Measurements from ENCODE around the gene GRPR.
"Not testable (repeated sequence)": the region's sequence is repeated elsewhere in the genome, so short reads cannot be mapped to it uniquely, and the experiment has no call there.

The GRPR gene

GRCh38 chrX:16138108-16138427 lies 14.7 kb downstream of the GRPR start:
- DNase-seq: no peak

- no peak for DNase-seq
Observed at GRCh38 chrX:16140448-16140847, 17.1 kb downstream of the GRPR start.

GRCh38 chrX:16140983-16141382 lies 17.6 kb downstream of the GRPR start:
- DNase-seq: no peak

- DNase-seq: no peak
Observed at GRCh38 chrX:16141422-16142245, 18.3 kb downstream of the GRPR start.

- no peak for DNase-seq
Observed at GRCh38 chrX:16142246-16142558, 18.8 kb downstream of the GRPR start.

GRCh38 chrX:16143968-16144367 lies 20.6 kb downstream of the GRPR start:
- no peak for DNase-seq

GRCh38 chrX:16144420-16144819 lies 21.1 kb downstream of the GRPR start:
- DNase-seq: no peak

- not testable (repeated sequence) for DNase-seq
Observed at GRCh38 chrX:16145093-16145492, 21.7 kb downstream of the GRPR start.

GRCh38 chrX:16145656-16146055 lies 22.3 kb downstream of the GRPR start:
- DNase-seq: no peak

GRCh38 chrX:16148896-16149295 lies 25.5 kb downstream of the GRPR start:
- DNase-seq: no peak

- DNase-seq: no peak
Observed at GRCh38 chrX:16155581-16156096, 32.3 kb downstream of the GRPR start.

- no peak for DNase-seq
Observed at GRCh38 chrX:16156692-16157331, 33.4 kb downstream of the GRPR start.

- DNase-seq: no peak
Observed at GRCh38 chrX:16160729-16161128, 37.4 kb downstream of the GRPR start.

GRCh38 chrX:16161173-16161572 lies 37.8 kb downstream of the GRPR start:
- not testable (repeated sequence) for DNase-seq

- DNase-seq: no peak
Observed at GRCh38 chrX:16162391-16162790, 39.0 kb downstream of the GRPR start.

- no peak for DNase-seq
Observed at GRCh38 chrX:16164748-16165147, 41.4 kb downstream of the GRPR start.

- DNase-seq: no peak
Observed at GRCh38 chrX:16167181-16167580, 43.8 kb downstream of the GRPR start, which contains the start of gene MAGEB17. MAGEB17 (plus strand) TSS chrX:16167481; CDS start chrX:16170383, 2,902 bp downstream.

GRCh38 chrX:16171039-16171438 lies 47.7 kb downstream of the GRPR start:
- DNase-seq: no peak

GRCh38 chrX:16171944-16172343 lies 48.6 kb downstream of the GRPR start:
- DNase-seq: no peak

- DNase-seq: no peak
Observed at GRCh38 chrX:16172391-16172790, 49.0 kb downstream of the GRPR start.

GRCh38 chrX:16175329-16176061 lies 52.1 kb downstream of the GRPR start:
- DNase-seq: no peak

GRCh38 chrX:16177260-16177659 lies 53.9 kb downstream of the GRPR start:
- DNase-seq: no peak

- not testable (repeated sequence) for DNase-seq
Observed at GRCh38 chrX:16183843-16184242, 60.5 kb downstream of the GRPR start.

GRCh38 chrX:16185725-16186136 lies 62.4 kb downstream of the GRPR start:
- DNase-seq: no peak

All from activated CD8-positive, alpha-beta memory T cell treated with anti-CD3 and anti-CD28 coated beads, Interleukin-2, amount 50 U/mL, for 48 hours (primary cell).